Activated CD8-positive, alpha-beta memory T cell treated with anti-CD3 and anti-CD28 coated beads for 36 hours (primary cell): ENCODE results near the gene PHF19. TPM values are rescaled to one million over a fixed set of nuclear protein-coding genes. Genes with fewer than 3 reads are reported as not detected.

Experiments used
- CTCF ChIA-PET: fragments of 350-600 bp; sonication (Branson Sonifier 250); formaldehyde crosslinking; loops from one replicate; lab custom pipeline; 2021; ENCODE audit warnings: antibody characterized with exemption; lab: Charles Lee
- POLR2A ChIA-PET: fragments of 350-600 bp; sonication (Branson Sonifier 250); formaldehyde crosslinking; loops from one replicate; lab custom pipeline; 2021; ENCODE audit warnings: antibody characterized with exemption; lab: Charles Lee
- total RNA-seq, 2 experiments: library from RNA; stranded (reverse); gene quantifications; one replicate each; pipeline ENCODE4 v1.2.3, GENCODE V29; 2021

PHF19 gene
- 100 to 1,000 TPM; 174 TPM for total RNA-seq

GRCh38 chr9:120876842-120877240 is at the start of gene PHF19:
Gene PHF19 (minus strand): TSS chr9:120877188. CDS start chr9:120874741, 2,447 bp downstream.
- ChIA-PET CTCF (interaction anchor here (1.0 to 1.5 kb wide), 3 partner anchors 13 to 21 kb away, joined by 3 to 4 read pairs (median 4); no protein-coding TSS in a partner anchor), POLR2A (interaction anchor here (0.7 to 3.3 kb wide), 7 partner anchors 14 to 62 kb away, joined by 3 to 29 read pairs (median 4); partner anchors contain the start of gene TRAF1)

GRCh38 chr9:120926397-120926928 is 49.5 kb upstream of the PHF19 start, which contains the start of gene TRAF1:
Gene TRAF1 (minus strand): TSS chr9:120926796. CDS start chr9:120926075, 721 bp downstream.
- ChIA-PET CTCF (interaction anchor here (0.7 to 3.8 kb wide), 9 partner anchors 8 to 80 kb away, joined by 3 to 15 read pairs (median 7); no protein-coding TSS in a partner anchor), POLR2A (interaction anchor here (0.5 to 4.2 kb wide), 20 partner anchors 9 to 211 kb away, joined by 3 to 46 read pairs (median 4); partner anchors contain the start of genes FBXW2 and PHF19)

GRCh38 chr9:120925535-120926396 is 48.8 kb upstream of the PHF19 start:
- ChIA-PET POLR2A (interaction anchor here (0.5 to 4.2 kb wide), 19 partner anchors 9 to 210 kb away, joined by 3 to 46 read pairs (median 4); partner anchors contain the start of genes FBXW2, PHF19 and PSMD5), CTCF (interaction anchor here (0.7 to 3.8 kb wide), 11 partner anchors 8 to 82 kb away, joined by 3 to 15 read pairs (median 7); no protein-coding TSS in a partner anchor)

GRCh38 chr9:120924698-120925534 is 47.9 kb upstream of the PHF19 start:
- ChIA-PET POLR2A (interaction anchor here (0.8 to 4.2 kb wide), 13 partner anchors 9 to 131 kb away, joined by 3 to 46 read pairs (median 7); partner anchors contain the start of genes FBXW2, PHF19 and PSMD5), CTCF (interaction anchor here (1.0 to 3.8 kb wide), 8 partner anchors 9 to 78 kb away, joined by 3 to 15 read pairs (median 6); no protein-coding TSS in a partner anchor)

- ChIA-PET POLR2A (interaction anchor here (1.0 to 4.2 kb wide), 10 partner anchors 8 to 81 kb away, joined by 3 to 46 read pairs (median 12); partner anchors contain the start of gene PSMD5), CTCF (interaction anchor here (0.9 to 3.8 kb wide), 8 partner anchors 8 to 55 kb away, joined by 3 to 13 read pairs (median 4); no protein-coding TSS in a partner anchor)
Observed at GRCh38 chr9:120923620-120924328, 46.8 kb upstream of the PHF19 start.

GRCh38 chr9:120922404-120923195 is 45.6 kb upstream of the PHF19 start:
- POLR2A ChIA-PET: interaction anchor here (0.6 to 4.2 kb wide), 7 partner anchors 9 to 80 kb away, joined by 3 to 46 read pairs (median 9); partner anchors contain the start of gene PSMD5

GRCh38 chr9:120921661-120922181 is 44.7 kb upstream of the PHF19 start:
- ChIA-PET POLR2A (interaction anchor here (0.6 to 4.0 kb wide), 9 partner anchors 8 to 200 kb away, joined by 3 to 21 read pairs (median 4); partner anchors contain the start of gene PHF19), CTCF (interaction anchor here (1.1 to 1.9 kb wide), 5 partner anchors 9 to 30 kb away, joined by 3 to 8 read pairs (median 4); no protein-coding TSS in a partner anchor)

More at GRCh38 chr9:120922404-120923195, 45.6 kb upstream of the PHF19 start:
- CTCF ChIA-PET: interaction anchor here (1.2 to 2.7 kb wide), 5 partner anchors 9 to 166 kb away, joined by 3 to 10 read pairs (median 4); no protein-coding TSS in a partner anchor

GRCh38 chr9:120920806-120921178 is 43.8 kb upstream of the PHF19 start:
- ChIA-PET CTCF (interaction anchor here (0.7 to 1.9 kb wide), 5 partner anchors 8 to 31 kb away, joined by 3 to 8 read pairs (median 3); no protein-coding TSS in a partner anchor), POLR2A (interaction anchor here (1.2 to 4.0 kb wide), 7 partner anchors 11 to 165 kb away, joined by 3 to 21 read pairs (median 5); partner anchors contain the start of gene PHF19)

GRCh38 chr9:120919843-120920805 is 43.1 kb upstream of the PHF19 start:
- ChIA-PET POLR2A (interaction anchor here (0.8 to 4.0 kb wide), 10 partner anchors 9 to 75 kb away, joined by 3 to 21 read pairs (median 4); partner anchors contain the start of gene PHF19), CTCF (interaction anchor here (0.7 to 1.9 kb wide), 7 partner anchors 9 to 249 kb away, joined by 3 to 8 read pairs (median 3); no protein-coding TSS in a partner anchor)

- POLR2A ChIA-PET: interaction anchor here (0.8 to 4.0 kb wide), 9 partner anchors 10 to 51 kb away, joined by 3 to 21 read pairs (median 4); no protein-coding TSS in a partner anchor
- CTCF ChIA-PET: interaction anchor here (0.9 to 1.9 kb wide), 5 partner anchors 15 to 250 kb away, joined by 3 to 8 read pairs (median 4); no protein-coding TSS in a partner anchor
Observed at GRCh38 chr9:120918931-120919842, 42.2 kb upstream of the PHF19 start.

- CTCF ChIA-PET: interaction anchor here (0.8 to 1.2 kb wide), 2 partner anchors 13 to 16 kb away, joined by 3 read pairs; no protein-coding TSS in a partner anchor
Observed at GRCh38 chr9:120917929-120918762, 41.2 kb upstream of the PHF19 start.

More at GRCh38 chr9:120917929-120918762, 41.2 kb upstream of the PHF19 start:
- POLR2A ChIA-PET: interaction anchor here (1.3 to 1.7 kb wide), 2 partner anchors 13 to 18 kb away, joined by 3 to 4 read pairs; no protein-coding TSS in a partner anchor
